Body of pancreas (tissue), 4 donors: ENCODE data around the gene SUSD4.

Experiments
- CTCF ChIP-seq, 7 experiments: fragments of 450-650 bp in 4 of 7; fragments of 200-600 bp in 3 of 7; sonication (generic) in 3 of 7; IDR thresholded peaks; one replicate each; pipeline ENCODE4 v1.5.1; 2016 to 2019; ENCODE audit warnings: antibody characterized with exemption in 7 of 7
- POLR2A ChIP-seq, 3 donors: fragments of 450-650 bp; IDR thresholded peaks; one replicate each; pipeline ENCODE4 v1.6.1; 2016; ENCODE audit warnings: antibody characterized with exemption in 3 of 3, mild to moderate bottlenecking in 2 of 3

GRCh38 chr1:223257856-223258550, 106.0 kb downstream of the SUSD4 start:
- TF ChIP-seq CTCF (IDR thresholded peaks at IDR 0.05) (no peak), POLR2A (IDR thresholded peaks at IDR 0.05) (no peak)
